PFSK-1 (cell line): Measurements from ENCODE around the gene TMA7B.

Source experiments
- POLR2AphosphoS5 ChIP-seq: IDR thresholded peaks from 2 replicates; pipeline ENCODE4 v1.6.1; 2012; ENCODE audit warnings: low read depth, mild to moderate bottlenecking, control low read depth, low read length, moderate library complexity
- REST ChIP-seq, 2 experiments: IDR thresholded peaks; 2 replicates each; pipeline versions ENCODE4 v1.6.1 to v1.8.0; 2011 to 2012; ENCODE audit warnings: low read depth in 2 of 2, low read length in 2 of 2, control low read depth in 1 of 2, inconsistent platforms in 1 of 2, mild to moderate bottlenecking in 1 of 2, moderate library complexity in 1 of 2; ENCODE audit not compliant: insufficient read depth in 1 of 2
- SIN3A ChIP-seq: IDR thresholded peaks from 2 replicates; pipeline ENCODE4 v1.6.1; 2012; ENCODE audit warnings: mild to moderate bottlenecking, low read length, moderate library complexity, borderline replicate concordance; ENCODE audit not compliant: insufficient read depth
- TAF1 ChIP-seq: IDR thresholded peaks from 2 replicates; pipeline ENCODE4 v1.6.1; 2012; ENCODE audit warnings: low read length, control low read depth, borderline replicate concordance; ENCODE audit not compliant: insufficient read depth

GRCh38 chr22:39994566-39995392 lies 34.6 kb downstream of the TMA7B start, which contains the start of gene FAM83F:
- TF ChIP-seq POLR2AphosphoS5 (no peak), REST (IDR thresholded peaks at IDR 0.05; ENCODE audit: insufficient read depth in 1 of 2, low read depth in 2 of 2, low read length in 2 of 2) (no peak), TAF1 (no peak), SIN3A (no peak)
